CD4-positive, alpha-beta T cell treated with Interleukin-15 for 1 hour (primary cell): Measurements from ENCODE around the gene HIP1.
"Not testable (repeated sequence)": the region's sequence is repeated elsewhere in the genome, so short reads cannot be mapped to it uniquely, and the experiment has no call there.

ENCODE experiments used
- DNase-seq: peaks from one replicate; pipeline ENCODE4 v3.0.0-alpha.2; 2020

Gene HIP1

GRCh38 chr7:75608451-75609122, 130.2 kb downstream of the HIP1 start:
- no peak for DNase-seq

GRCh38 chr7:75604408-75604807, 134.3 kb downstream of the HIP1 start:
- no peak for DNase-seq

- DNase-seq = not testable (repeated sequence)
These were observed 135.9 kb downstream of the HIP1 start for GRCh38 chr7:75602831-75603230.

GRCh38 chr7:75601539-75601938, 137.2 kb downstream of the HIP1 start:
- no peak for DNase-seq

GRCh38 chr7:75600748-75601147, 138.0 kb downstream of the HIP1 start:
- DNase-seq = not testable (repeated sequence)

GRCh38 chr7:75599244-75599781, 139.4 kb downstream of the HIP1 start:
- DNase-seq = no peak

GRCh38 chr7:75596727-75597614, 141.8 kb downstream of the HIP1 start:
- no peak for DNase-seq

GRCh38 chr7:75595766-75596165, 143.0 kb downstream of the HIP1 start:
- DNase-seq = no peak

- not testable (repeated sequence) for DNase-seq
These were observed 145.1 kb downstream of the HIP1 start for GRCh38 chr7:75593500-75594184.

GRCh38 chr7:75591467-75592255, 147.1 kb downstream of the HIP1 start:
- no peak for DNase-seq

GRCh38 chr7:75590373-75591005, 148.3 kb downstream of the HIP1 start:
- DNase-seq = no peak

GRCh38 chr7:75584354-75584753, 154.4 kb downstream of the HIP1 start:
- DNase-seq = no peak

- no peak for DNase-seq
These were observed 155.5 kb downstream of the HIP1 start for GRCh38 chr7:75583255-75583654.

GRCh38 chr7:75579899-75580298, 158.8 kb downstream of the HIP1 start:
- no peak for DNase-seq

GRCh38 chr7:75578081-75578480, 160.7 kb downstream of the HIP1 start:
- DNase-seq = no peak

- no peak for DNase-seq
These were observed 163.1 kb downstream of the HIP1 start for GRCh38 chr7:75575488-75576121.

GRCh38 chr7:75573477-75574019, 165.2 kb downstream of the HIP1 start:
- no peak for DNase-seq

GRCh38 chr7:75572814-75573213, 165.9 kb downstream of the HIP1 start:
- DNase-seq = no peak

GRCh38 chr7:75572396-75572795, 166.3 kb downstream of the HIP1 start:
- DNase-seq = no peak

GRCh38 chr7:75571209-75571608, 167.5 kb downstream of the HIP1 start:
- DNase-seq = no peak

- DNase-seq = not testable (repeated sequence)
These were observed 169.0 kb downstream of the HIP1 start for GRCh38 chr7:75569629-75570282.
